Caco-2 (cell line): ENCODE results near the gene OST4. TPM values are rescaled to one million over a fixed set of nuclear protein-coding genes. Genes with fewer than 3 reads are reported as not detected.

Experiments
- BruUV-seq: library from RNA; stranded (reverse); fragments of 400-500 nt; replicated peaks from 2 replicates; lab custom pipeline; 2021; lab: Mats Ljungman, UMichigan
- CTCF ChIA-PET: fragments of 300-600 bp; sonication (Branson Sonifier 250); formaldehyde crosslinking; loops from one replicate; lab custom pipeline; 2022; ENCODE audit warnings: antibody characterized with exemption; lab: Charles Lee
- POLR2A ChIA-PET: fragments of 300-600 bp; sonication (Branson Sonifier 250); formaldehyde crosslinking; loops from one replicate; lab custom pipeline; 2022; ENCODE audit warnings: antibody characterized with exemption; lab: Charles Lee
- DNase-seq, 2 experiments: peaks; one replicate each; pipeline versions ENCODE4 v3.0.0 to v3.0.0-alpha.2; 2020 to 2022
- H3K27me3 ChIP-seq: replicated peaks from 2 replicates; pipeline ENCODE4 v1.6.0; 2011; ENCODE audit warnings: low read length; ENCODE audit not compliant: control insufficient read depth, insufficient read depth
- H3K36me3 ChIP-seq: 2 replicates; pipeline ENCODE4 v1.5.1; 2011; ENCODE audit warnings: low read length; ENCODE audit not compliant: control insufficient read depth, insufficient read depth
- H3K4me1 ChIP-seq: fragments of 250-450 bp; sonication (Bioruptor Pico); 2 replicates; pipeline ENCODE4 v1.5.1; 2020; ENCODE audit warnings: mild to moderate bottlenecking
- H3K4me3 ChIP-seq: 2 replicates; pipeline ENCODE4 v1.5.1; 2011; ENCODE audit warnings: low read depth, mild to moderate bottlenecking, control low read depth, low read length
- H3K9me3 ChIP-seq: fragments of 250-450 bp; sonication (Bioruptor Pico); 2 replicates; pipeline ENCODE4 v1.5.1; 2020; ENCODE audit warnings: mild to moderate bottlenecking, moderate library complexity
- H3K27ac Mint-ChIP-seq: one replicate; pipeline ENCODE4 v1.8.0; 2022; ENCODE audit warnings: mixed read lengths; ENCODE audit not compliant: unreplicated experiment
- H3K27me3 Mint-ChIP-seq: one replicate; pipeline ENCODE4 v1.8.0; 2022; ENCODE audit warnings: mixed read lengths; ENCODE audit not compliant: insufficient read depth, unreplicated experiment
- H3K36me3 Mint-ChIP-seq: one replicate; pipeline ENCODE4 v1.8.0; 2022; ENCODE audit warnings: mild to moderate bottlenecking, mixed read lengths; ENCODE audit not compliant: insufficient read depth, unreplicated experiment
- H3K4me1 Mint-ChIP-seq: one replicate; pipeline ENCODE4 v1.8.0; 2022; ENCODE audit warnings: low read depth, mixed read lengths; ENCODE audit not compliant: unreplicated experiment
- H3K4me3 Mint-ChIP-seq: one replicate; pipeline ENCODE4 v1.8.0; 2022; ENCODE audit warnings: mild to moderate bottlenecking, moderate library complexity, mixed read lengths; ENCODE audit not compliant: unreplicated experiment
- H3K9me3 Mint-ChIP-seq: one replicate; pipeline ENCODE4 v1.8.0; 2022; ENCODE audit warnings: mixed read lengths; ENCODE audit not compliant: unreplicated experiment
- intact Hi-C: fragments of 100-400 bp; cut with micrococcal nuclease; formaldehyde crosslinking; loops from one replicate; pipeline ENCODE4 v1.10.0; 2022; ENCODE audit not compliant: unreplicated experiment
- total RNA-seq: library from RNA; stranded (reverse); gene quantifications from 2 replicates; pipeline ENCODE4 v1.2.3, GENCODE V29; 2022
- TF ChIP-seq, protein P1 (sequence below), 2 experiments: fragments of 200-600 bp in 1 of 2; IDR thresholded peaks; 1 replicate in 1 of 2; 2 replicates in 1 of 2; pipeline versions ENCODE4 v1.5.1 to v1.8.0; 2011 to 2022; ENCODE audit warnings: antibody characterized with exemption in 1 of 2, control low read depth in 1 of 2, inconsistent platforms in 1 of 2, low read depth in 1 of 2, low read length in 1 of 2, mild to moderate bottlenecking in 1 of 2, moderate library complexity in 1 of 2; ENCODE audit not compliant: insufficient read depth in 1 of 2, severe bottlenecking in 1 of 2, unreplicated experiment in 1 of 2

OST4 gene
- total RNA-seq, 1 experiment from 2014 or later, result 237 TPM

DNA sequence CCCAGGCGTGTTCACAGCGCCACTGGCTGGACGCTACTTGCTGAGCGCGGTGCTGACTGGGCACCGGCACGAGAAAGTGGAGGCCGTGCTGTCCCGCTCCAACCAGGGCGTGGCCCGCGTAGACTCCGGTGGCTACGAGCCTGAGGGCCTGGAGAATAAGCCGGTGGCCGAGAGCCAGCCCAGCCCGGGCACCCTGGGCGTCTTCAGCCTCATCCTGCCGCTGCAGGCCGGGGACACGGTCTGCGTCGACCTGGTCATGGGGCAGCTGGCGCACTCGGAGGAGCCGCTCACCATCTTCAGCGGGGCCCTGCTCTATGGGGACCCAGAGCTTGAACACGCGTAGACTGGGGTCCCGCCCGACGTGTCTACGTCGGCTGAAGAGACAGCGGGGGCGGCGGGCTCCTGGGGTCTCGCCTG lies 14.2 kb upstream of the OST4 start:
- Histone ChIP-seq H3K4me3 (peak overlapping the region; percentile 86), H3K9me3 (no peaks in the 10 kb centered on the region), H3K27me3 (no peaks in the 10 kb centered on the region), H3K36me3 (no peaks in the 10 kb centered on the region), H3K4me1 (peaks cover 7% of the 10 kb centered on the region)
- Mint-ChIP-seq H3K9me3 (no peaks in the 10 kb centered on the region), H3K4me3 (peak overlapping the region; percentile 89), H3K36me3 (peaks cover 6% of the 10 kb centered on the region), H3K27ac (peak overlapping the region; percentile 18), H3K4me1 (peaks cover 19% of the 10 kb centered on the region), H3K27me3 (no peaks in the 10 kb centered on the region)
- TF ChIP-seq, protein P1, sequence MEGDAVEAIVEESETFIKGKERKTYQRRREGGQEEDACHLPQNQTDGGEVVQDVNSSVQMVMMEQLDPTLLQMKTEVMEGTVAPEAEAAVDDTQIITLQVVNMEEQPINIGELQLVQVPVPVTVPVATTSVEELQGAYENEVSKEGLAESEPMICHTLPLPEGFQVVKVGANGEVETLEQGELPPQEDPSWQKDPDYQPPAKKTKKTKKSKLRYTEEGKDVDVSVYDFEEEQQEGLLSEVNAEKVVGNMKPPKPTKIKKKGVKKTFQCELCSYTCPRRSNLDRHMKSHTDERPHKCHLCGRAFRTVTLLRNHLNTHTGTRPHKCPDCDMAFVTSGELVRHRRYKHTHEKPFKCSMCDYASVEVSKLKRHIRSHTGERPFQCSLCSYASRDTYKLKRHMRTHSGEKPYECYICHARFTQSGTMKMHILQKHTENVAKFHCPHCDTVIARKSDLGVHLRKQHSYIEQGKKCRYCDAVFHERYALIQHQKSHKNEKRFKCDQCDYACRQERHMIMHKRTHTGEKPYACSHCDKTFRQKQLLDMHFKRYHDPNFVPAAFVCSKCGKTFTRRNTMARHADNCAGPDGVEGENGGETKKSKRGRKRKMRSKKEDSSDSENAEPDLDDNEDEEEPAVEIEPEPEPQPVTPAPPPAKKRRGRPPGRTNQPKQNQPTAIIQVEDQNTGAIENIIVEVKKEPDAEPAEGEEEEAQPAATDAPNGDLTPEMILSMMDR (IDR thresholded peaks at IDR 0.05; ENCODE audit: insufficient read depth in 1 of 2, low read depth in 1 of 2, low read length in 1 of 2, severe bottlenecking in 1 of 2, unreplicated experiment in 1 of 2), result peak; percentile 15 to 70
- intact Hi-C loops, result loop anchor here (1.0 kb wide), 3 partner anchors 14 to 124 kb away; partner anchors contain the start of gene OST4
- ChIA-PET CTCF (interaction anchor here (0.8 to 2.5 kb wide), 5 partner anchors 11 to 124 kb away, joined by 4 to 11 read pairs (median 5); partner anchors contain the start of genes AGBL5 and OST4), POLR2A (no interaction called here)
- no TSS peak for BruUV-seq
- DNase-seq, result peak; percentile 67 to 74

DNA sequence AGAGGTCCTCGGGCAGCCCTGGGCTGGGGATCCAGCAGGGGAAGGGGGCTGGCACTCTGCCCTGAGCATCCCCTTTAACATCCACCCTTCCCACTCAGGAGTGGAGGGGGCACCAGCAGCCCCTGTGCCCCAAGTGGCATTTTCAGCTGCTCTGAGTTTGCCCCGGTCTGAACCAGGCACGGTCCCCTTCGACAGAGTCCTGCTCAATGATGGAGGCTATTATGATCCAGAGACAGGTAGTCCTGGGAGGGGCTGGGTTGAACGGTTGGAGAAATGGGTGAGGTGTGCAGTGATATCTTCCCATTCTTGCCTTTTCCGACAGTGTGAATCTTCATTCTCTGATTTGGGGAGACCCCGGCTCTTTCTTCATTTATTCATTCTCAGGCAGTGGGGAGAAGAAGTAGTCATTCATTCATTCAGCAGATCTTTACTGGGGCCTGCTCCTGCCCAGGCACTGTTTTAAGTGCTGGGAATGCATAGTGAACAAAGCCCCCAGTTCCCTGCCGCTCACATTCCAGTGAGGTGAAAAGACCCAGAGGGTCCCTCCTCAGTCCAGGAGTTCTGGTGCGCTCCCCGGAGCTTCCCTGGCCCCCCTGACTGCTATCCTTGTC lies 13.7 kb upstream of the OST4 start:
- H3K36me3 Mint-ChIP-seq, result peaks cover 6% of the 10 kb centered on the region
- no peaks in the 10 kb centered on the region for H3K27me3 ChIP-seq
- H3K9me3 Mint-ChIP-seq, result no peaks in the 10 kb centered on the region
- H3K9me3 ChIP-seq, result no peaks in the 10 kb centered on the region
- peak overlapping the region; percentile 86 for H3K4me3 ChIP-seq
- POLR2A ChIA-PET, result no interaction called here
- no peak for DNase-seq
- H3K27ac Mint-ChIP-seq, result peak overlapping the region; percentile 18
- intact Hi-C loops, result loop anchor here (1.0 kb wide), 1 partner anchor 124 kb away; no protein-coding TSS in a partner anchor
- peaks cover 7% of the 10 kb centered on the region for H3K4me1 ChIP-seq
- no peaks in the 10 kb centered on the region for H3K36me3 ChIP-seq
- peak overlapping the region; percentile 89 for H3K4me3 Mint-ChIP-seq
- CTCF ChIA-PET, result interaction anchor here (0.5 to 2.5 kb wide), 6 partner anchors 11 to 195 kb away, joined by 3 to 11 read pairs (median 4); partner anchors contain the start of genes AGBL5 and OST4
- TF ChIP-seq, protein P1 (IDR thresholded peaks at IDR 0.05; ENCODE audit: insufficient read depth in 1 of 2, low read depth in 1 of 2, low read length in 1 of 2, severe bottlenecking in 1 of 2, unreplicated experiment in 1 of 2), result no peak
- peaks cover 21% of the 10 kb centered on the region for H3K4me1 Mint-ChIP-seq
- H3K27me3 Mint-ChIP-seq, result no peaks in the 10 kb centered on the region
- TSS peak; percentile 56 for BruUV-seq

DNA sequence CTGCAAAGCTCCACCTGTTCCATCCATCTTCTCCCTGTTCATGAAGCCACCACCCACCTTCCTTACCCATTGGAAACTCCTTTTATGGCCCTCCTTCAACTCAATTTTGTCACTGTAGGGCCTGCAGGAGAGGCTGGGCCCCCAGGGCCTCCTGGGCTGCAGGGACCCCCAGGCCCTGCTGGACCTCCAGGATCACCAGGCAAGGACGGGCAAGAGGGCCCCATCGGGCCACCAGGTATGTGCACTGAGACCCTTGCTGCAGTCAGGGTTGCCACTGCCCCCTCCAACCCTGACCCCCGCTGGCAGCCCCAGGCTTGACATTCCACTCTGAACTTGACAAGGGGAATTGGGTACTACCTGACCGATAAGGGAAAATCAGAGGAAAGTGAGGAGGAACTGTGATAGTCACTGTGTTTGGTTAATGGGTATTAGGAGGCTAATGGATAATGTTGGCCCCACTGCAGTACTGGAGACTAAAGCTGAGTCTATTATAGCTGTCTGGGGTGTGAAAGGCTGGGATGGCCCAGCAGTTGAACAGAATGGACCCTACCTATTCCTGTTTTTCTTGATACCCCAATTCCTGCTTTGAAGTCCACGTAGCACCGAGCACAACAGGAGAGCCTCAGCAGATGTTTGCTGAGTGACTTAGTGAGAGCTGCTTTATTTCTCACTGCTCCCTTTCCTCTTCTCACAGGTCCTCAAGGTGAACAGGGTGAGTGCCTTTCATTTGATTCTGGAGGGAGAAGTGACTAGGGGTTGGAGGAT lies 13.0 kb upstream of the OST4 start:
- ChIA-PET POLR2A (no interaction called here), CTCF (interaction anchor here (0.5 to 1.0 kb wide), 3 partner anchors 13 to 243 kb away, joined by 3 to 5 read pairs (median 3); partner anchors contain the start of gene OST4)
- H3K4me1 ChIP-seq, result peaks cover 7% of the 10 kb centered on the region
- DNase-seq, result no peak
- TF ChIP-seq, protein P1 (IDR thresholded peaks at IDR 0.05; ENCODE audit: insufficient read depth in 1 of 2, low read depth in 1 of 2, low read length in 1 of 2, severe bottlenecking in 1 of 2, unreplicated experiment in 1 of 2), result no peak
- no peaks in the 10 kb centered on the region for H3K9me3 ChIP-seq
- no peaks in the 10 kb centered on the region for H3K27me3 ChIP-seq
- no peaks in the 10 kb centered on the region for H3K36me3 ChIP-seq
- intact Hi-C loops, result loop anchor here (1.0 kb wide), 1 partner anchor 123 kb away; no protein-coding TSS in a partner anchor
- BruUV-seq, result no TSS peak
- Mint-ChIP-seq H3K4me1 (peaks cover 21% of the 10 kb centered on the region), H3K27ac (no peak overlapping the region), H3K4me3 (no peak overlapping the region), H3K36me3 (peaks cover 6% of the 10 kb centered on the region), H3K27me3 (no peaks in the 10 kb centered on the region), H3K9me3 (no peaks in the 10 kb centered on the region)
- no peak overlapping the region for H3K4me3 ChIP-seq
